K562 (cell line): ENCODE measurements around the gene FAIM. TPM values are rescaled to one million over a fixed set of nuclear protein-coding genes. Genes with fewer than 3 reads are reported as not detected.

ENCODE experiments used
- FOSL1 ChIP-seq: fragments of 200-800 bp; sonication (Bioruptor generic); conservative IDR thresholded peaks from 2 replicates; pipeline ENCODE4 v1.6.1; 2016; ENCODE audit warnings: missing genetic modification characterization, missing compliant biosample characterization
- HEY1 ChIP-seq: fragments of 250-450 bp; sonication (Bioruptor Pico); IDR thresholded peaks from 2 replicates; pipeline ENCODE4 v1.5.0; 2020; ENCODE audit warnings: mild to moderate bottlenecking, moderate library complexity, borderline replicate concordance
- KDM5B ChIP-seq: fragments of 200-600 bp; sonication (generic); IDR thresholded peaks from 2 replicates; pipeline ENCODE4 v1.6.1; 2012; ENCODE audit warnings: low read depth, mild to moderate bottlenecking, moderate library complexity, low read length, control low read depth, inconsistent platforms; ENCODE audit not compliant: insufficient replicate concordance
- L3MBTL2 ChIP-seq: fragments of 450-650 bp; IDR thresholded peaks from 2 replicates; pipeline ENCODE4 v1.6.1; 2016; ENCODE audit warnings: mild to moderate bottlenecking, moderate library complexity
- LARP7 ChIP-seq: fragments of 450-650 bp; IDR thresholded peaks from 2 replicates; pipeline ENCODE4 v1.6.1; 2016
- PYGO2 ChIP-seq: fragments of 450-650 bp; IDR thresholded peaks from 2 replicates; pipeline ENCODE4 v1.6.1; 2016; ENCODE audit warnings: mild to moderate bottlenecking, missing genetic modification characterization, moderate library complexity, missing compliant biosample characterization
- STAT6 ChIP-seq: sonication (generic); formaldehyde crosslinking; IDR thresholded peaks from 2 replicates; pipeline ENCODE4 v1.8.1; 2023; ENCODE audit warnings: mild to moderate bottlenecking, missing genetic modification reagents
- THRA ChIP-seq: fragments of 450-650 bp; IDR thresholded peaks from 2 replicates; pipeline ENCODE4 v1.6.1; 2017; ENCODE audit warnings: mild to moderate bottlenecking, moderate library complexity
- U2AF2 ChIP-seq: fragments of 200-400 bp; formaldehyde crosslinking; optimal IDR thresholded peaks from 2 replicates; pipeline ENCODE3; 2017; ENCODE audit warnings: low read depth, mild to moderate bottlenecking, low read length
- WHSC1 ChIP-seq: IDR thresholded peaks from one replicate; pipeline ENCODE4 v1.6.1; 2012; ENCODE audit warnings: low read length, control low read depth, inconsistent platforms
- ZNF592 ChIP-seq: fragments of 450-650 bp; IDR thresholded peaks from 2 replicates; pipeline ENCODE4 v1.6.1; 2017; ENCODE audit warnings: antibody characterized with exemption, mild to moderate bottlenecking
- polyA plus RNA-seq, 8 experiments: library from polyadenylated mRNA; depleted of rRNA in 4 of 8; stranded (reverse) in 5 of 8; unstranded in 3 of 8; fragments of >200 nt; fragmentation: Nextera tagmentation in 2 of 8; fragmentation: Illumina TruSeq in 1 of 8; extraction: Ambion mirVana in 2 of 8; extraction: Trizol in 1 of 8; gene quantifications; 2 replicates each; pipeline versions ENCODE4 v1.2.1 to v1.2.3, GENCODE V29; 2011 to 2014; ENCODE audit warnings: inconsistent platforms in 1 of 8, missing spikeins in 1 of 8
- total RNA-seq, 7 experiments: library from RNA; depleted of rRNA in 6 of 7; stranded (reverse); fragments of >200 nt in 6 of 7; fragmentation: Illumina TruSeq in 2 of 7; extraction: Trizol in 2 of 7; gene quantifications; 2 replicates each; pipeline versions ENCODE4 v1.2.1 to v1.2.3, GENCODE V29; 2011 to 2021; ENCODE audit warnings: low replicate concordance in 1 of 7
- TF ChIP-seq, protein P1 (sequence below), 2 experiments: IDR thresholded peaks; 2 replicates each; pipeline ENCODE4 v1.6.1; 2011; ENCODE audit warnings: borderline replicate concordance in 1 of 2, control low read depth in 1 of 2, low read depth in 1 of 2, low read length in 1 of 2, mild to moderate bottlenecking in 1 of 2, mixed read lengths in 1 of 2, moderate library complexity in 1 of 2; ENCODE audit not compliant: insufficient read depth in 1 of 2, insufficient read length in 1 of 2, poor library complexity in 1 of 2, severe bottlenecking in 1 of 2; ENCODE audit errors: extremely low read depth in 1 of 2
- TF ChIP-seq, protein P2 (sequence below), 2 experiments: fragments of 450-650 bp in 1 of 2; sonication (generic) in 1 of 2; formaldehyde crosslinking in 1 of 2; IDR thresholded peaks in 1 of 2; conservative IDR thresholded peaks in 1 of 2; 2 replicates each; pipeline versions ENCODE4 v1.6.1 to v1.8.1; 2016 to 2023; ENCODE audit warnings: mild to moderate bottlenecking in 2 of 2, moderate library complexity in 2 of 2, inconsistent platforms in 1 of 2, missing genetic modification reagents in 1 of 2

Gene FAIM
- total and polyA plus RNA-seq, 9 of the 15 experiments (the other 6 are each of a cell fraction or from before 2014, with no cell fraction given): 2.5 to 7.9 (median 6.6) TPM

DNA sequence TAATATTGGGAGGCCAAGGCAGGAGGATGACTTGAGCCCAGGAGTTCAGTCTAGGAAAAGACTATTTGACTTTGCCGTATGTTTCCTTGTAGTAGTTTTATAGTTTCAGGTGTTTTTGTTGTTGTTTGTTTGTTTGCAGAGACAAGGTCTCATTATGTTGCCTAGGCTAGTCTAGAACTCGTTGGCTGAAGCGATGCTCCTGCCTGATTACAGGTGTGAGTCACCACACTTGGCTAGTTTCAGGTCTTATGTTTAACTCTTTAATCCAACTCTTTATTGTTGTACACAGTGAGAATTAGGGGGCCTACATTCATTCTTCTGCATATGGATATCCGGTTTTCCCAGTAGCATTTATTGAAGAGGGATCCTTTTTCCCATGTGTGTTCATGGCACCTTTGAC, 32.0 kb downstream of the FAIM start (continued):
- TF ChIP-seq ZNF592: no peak
- 0 out of 2 replicates have a peak, but pooled peaks have one; percentile 13 for TF ChIP-seq L3MBTL2
- TF ChIP-seq, protein P1, sequence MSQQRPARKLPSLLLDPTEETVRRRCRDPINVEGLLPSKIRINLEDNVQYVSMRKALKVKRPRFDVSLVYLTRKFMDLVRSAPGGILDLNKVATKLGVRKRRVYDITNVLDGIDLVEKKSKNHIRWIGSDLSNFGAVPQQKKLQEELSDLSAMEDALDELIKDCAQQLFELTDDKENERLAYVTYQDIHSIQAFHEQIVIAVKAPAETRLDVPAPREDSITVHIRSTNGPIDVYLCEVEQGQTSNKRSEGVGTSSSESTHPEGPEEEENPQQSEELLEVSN (IDR thresholded peaks at IDR 0.05; ENCODE audit: borderline replicate concordance in 1 of 2, extremely low read depth in 1 of 2, insufficient read depth in 1 of 2, insufficient read length in 1 of 2, low read depth in 1 of 2, low read length in 1 of 2, poor library complexity in 1 of 2, severe bottlenecking in 1 of 2): peak in 1 of 2 experiments; percentile 20
- no peak for TF ChIP-seq LARP7
- TF ChIP-seq KDM5B: no peak
- TF ChIP-seq STAT6 (CRISPR knock-in tag): no peak
- TF ChIP-seq, protein P2, sequence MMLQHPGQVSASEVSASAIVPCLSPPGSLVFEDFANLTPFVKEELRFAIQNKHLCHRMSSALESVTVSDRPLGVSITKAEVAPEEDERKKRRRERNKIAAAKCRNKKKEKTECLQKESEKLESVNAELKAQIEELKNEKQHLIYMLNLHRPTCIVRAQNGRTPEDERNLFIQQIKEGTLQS (IDR thresholded peaks at IDR 0.05): 0 out of 2 replicates have a peak, but pooled peaks have one; percentile 16
- TF ChIP-seq, protein P2 (CRISPR knock-in tag; conservative IDR thresholded peaks at IDR 0.05): no peak
- no peak for TF ChIP-seq U2AF2
- TF ChIP-seq WHSC1: no peak
- peak; percentile 44; the same call in 1 of the 2 replicates for TF ChIP-seq FOSL1 (tag)
- no peak for TF ChIP-seq HEY1 (CRISPR knock-in tag)
- 0 out of 2 replicates have a peak, but pooled peaks have one; percentile 28 for TF ChIP-seq PYGO2
- no peak for TF ChIP-seq THRA
